Gastroesophageal sphincter (tissue), 4 donors: ENCODE measurements around the gene PPP1R27. TPM values are rescaled to one million over a fixed set of nuclear protein-coding genes. Genes with fewer than 3 reads are reported as not detected.

Experiments used
- ATAC-seq: fragments of 150-250 bp; one replicate; pipeline ENCODE4 v1.9.1; 2016; ENCODE audit warnings: mild to moderate bottlenecking, moderate library complexity
- H3K27ac ChIP-seq, 4 donors: fragments of 200-600 bp; sonication (generic) in 3 of 4; 1 replicate in 3 of 4; 2 replicates in 1 of 4; pipeline ENCODE4 v1.5.1; 2016 to 2019
- H3K27me3 ChIP-seq: fragments of 200-600 bp; sonication (generic); one replicate; pipeline ENCODE4 v1.5.1; 2019
- H3K36me3 ChIP-seq, 2 donors: fragments of 200-600 bp; sonication (generic); one replicate each; pipeline ENCODE4 v1.5.1; 2019; ENCODE audit warnings: control low read depth in 1 of 2
- H3K4me1 ChIP-seq, 3 donors: fragments of 200-600 bp; sonication (generic); 1 replicate in 2 of 3; 2 replicates in 1 of 3; pipeline ENCODE4 v1.5.1; 2016 to 2019; ENCODE audit warnings: control low read depth in 2 of 3
- H3K4me3 ChIP-seq, 2 donors: fragments of 200-600 bp; sonication (generic); one replicate each; pipeline ENCODE4 v1.5.1; 2019; ENCODE audit warnings: mild to moderate bottlenecking in 1 of 2, moderate library complexity in 1 of 2
- H3K9me3 ChIP-seq, 3 donors: fragments of 200-600 bp; sonication (generic); one replicate each; pipeline ENCODE4 v1.5.1; 2017 to 2019; ENCODE audit warnings: control low read depth in 2 of 3
- CTCF ChIP-seq, 4 experiments: fragments of 200-600 bp in 2 of 4; fragments of 450-650 bp in 2 of 4; sonication (generic) in 1 of 4; IDR thresholded peaks; one replicate each; pipeline ENCODE4 v1.5.1; 2017 to 2019; ENCODE audit warnings: antibody characterized with exemption in 4 of 4, mild to moderate bottlenecking in 2 of 4, moderate library complexity in 2 of 4
- EP300 ChIP-seq: sonication (generic); formaldehyde crosslinking; IDR thresholded peaks from one replicate; pipeline ENCODE4 v1.6.1; 2017; ENCODE audit warnings: antibody characterized with exemption, mild to moderate bottlenecking
- POLR2A ChIP-seq, 2 donors: fragments of 450-650 bp; IDR thresholded peaks; one replicate each; pipeline ENCODE4 v1.6.1; 2017; ENCODE audit warnings: antibody characterized with exemption in 2 of 2, mild to moderate bottlenecking in 2 of 2, moderate library complexity in 1 of 2
- POLR2AphosphoS5 ChIP-seq: sonication (generic); formaldehyde crosslinking; IDR thresholded peaks from one replicate; pipeline ENCODE4 v1.6.1; 2017; ENCODE audit warnings: antibody characterized with exemption
- WGBS, 2 donors: methylation state at CpG; one replicate each; pipeline ENCODE4 v1.1.5; 2018; ENCODE audit warnings: low coverage in 1 of 2; 5-methylcytosine and 5-hydroxymethylcytosine counted together
- total RNA-seq, 4 donors: library from RNA; depleted of rRNA; stranded (reverse); fragments of >200 nt; gene quantifications; one replicate each; pipeline ENCODE4 v1.1.0, GENCODE V29; 2016

Gene PPP1R27
- total RNA-seq, 4 donors from 2014 or later = not detected

- Histone ChIP-seq H3K9me3 (no peaks in the 10 kb centered on the region), H3K4me3 (no peak overlapping the region), H3K36me3 (peaks cover 0 to 87% of the 10 kb centered on the region in 2 donors), H3K27ac (no peak overlapping the region), H3K4me1 (no peaks in the 10 kb centered on the region), H3K27me3 (no peaks in the 10 kb centered on the region)
- ATAC-seq = no peak
- 50% methylated on average over 2 of the region's 38 CpGs; no CpG with 5 or more reads in 1 of the 2 donors for WGBS, 2 donors
- TF ChIP-seq POLR2A (IDR thresholded peaks at IDR 0.05) = no peak
- TF ChIP-seq CTCF (IDR thresholded peaks at IDR 0.05) = no peak
- TF ChIP-seq POLR2AphosphoS5 = no peak
- no peak for TF ChIP-seq EP300
Measured at GRCh38 chr17:81845881-81846742, 11.3 kb upstream of the PPP1R27 start.

GRCh38 chr17:81845361-81845760 is 10.5 kb upstream of the PPP1R27 start:
- no peaks in the 10 kb centered on the region for H3K27me3 ChIP-seq
- H3K4me3 ChIP-seq = no peak overlapping the region
- H3K36me3 ChIP-seq = peaks cover 0 to 79% of the 10 kb centered on the region in 2 donors
- no peak for TF ChIP-seq POLR2A (IDR thresholded peaks at IDR 0.05)
- no peak for TF ChIP-seq EP300
- TF ChIP-seq CTCF (IDR thresholded peaks at IDR 0.05) = no peak
- TF ChIP-seq POLR2AphosphoS5 = no peak
- no peak overlapping the region for H3K27ac ChIP-seq
- no peaks in the 10 kb centered on the region for H3K4me1 ChIP-seq
- ATAC-seq = no peak
- WGBS, 2 donors = 92% methylated on average over 6 of the region's 13 CpGs; no CpG with 5 or more reads in 1 of the 2 donors
- H3K9me3 ChIP-seq = no peaks in the 10 kb centered on the region

- no peak for ATAC-seq
- peaks cover 0 to 74% of the 10 kb centered on the region in 2 donors for H3K36me3 ChIP-seq
Measured at GRCh38 chr17:81844887-81845286, 10.0 kb upstream of the PPP1R27 start.

GRCh38 chr17:81844327-81844851 is 9.5 kb upstream of the PPP1R27 start:
- Histone ChIP-seq H3K36me3 (peaks cover 0 to 69% of the 10 kb centered on the region in 2 donors), H3K27ac (no peak overlapping the region), H3K4me1 (no peaks in the 10 kb centered on the region), H3K9me3 (no peaks in the 10 kb centered on the region), H3K27me3 (no peaks in the 10 kb centered on the region), H3K4me3 (no peak overlapping the region)
- no peak for ATAC-seq
- 93% methylated on average over 3 of the region's 14 CpGs; no CpG with 5 or more reads in 1 of the 2 donors for WGBS, 2 donors
- TF ChIP-seq POLR2AphosphoS5 (no peak), POLR2A (IDR thresholded peaks at IDR 0.05) (no peak), CTCF (IDR thresholded peaks at IDR 0.05) (no peak), EP300 (no peak)

More at GRCh38 chr17:81844887-81845286, 10.0 kb upstream of the PPP1R27 start:
- TF ChIP-seq EP300 (no peak), CTCF (IDR thresholded peaks at IDR 0.05) (no peak), POLR2A (IDR thresholded peaks at IDR 0.05) (no peak), POLR2AphosphoS5 (no peak)
- no peak overlapping the region for H3K27ac ChIP-seq
- no peaks in the 10 kb centered on the region for H3K9me3 ChIP-seq
- WGBS, 2 donors = no CpG with 5 or more reads among the region's 13 CpGs
- no peaks in the 10 kb centered on the region for H3K4me1 ChIP-seq
- no peaks in the 10 kb centered on the region for H3K27me3 ChIP-seq
- H3K4me3 ChIP-seq = no peak overlapping the region
